GM15510 (cell line): ENCODE results near the gene LIPG.

ENCODE experiments used
- POLR2A ChIP-seq: IDR thresholded peaks from 3 replicates; pipeline ENCODE4 v1.6.1; 2011; ENCODE audit warnings: borderline replicate concordance; ENCODE audit not compliant: insufficient read length; ENCODE audit errors: extremely low read depth

Gene LIPG

DNA sequence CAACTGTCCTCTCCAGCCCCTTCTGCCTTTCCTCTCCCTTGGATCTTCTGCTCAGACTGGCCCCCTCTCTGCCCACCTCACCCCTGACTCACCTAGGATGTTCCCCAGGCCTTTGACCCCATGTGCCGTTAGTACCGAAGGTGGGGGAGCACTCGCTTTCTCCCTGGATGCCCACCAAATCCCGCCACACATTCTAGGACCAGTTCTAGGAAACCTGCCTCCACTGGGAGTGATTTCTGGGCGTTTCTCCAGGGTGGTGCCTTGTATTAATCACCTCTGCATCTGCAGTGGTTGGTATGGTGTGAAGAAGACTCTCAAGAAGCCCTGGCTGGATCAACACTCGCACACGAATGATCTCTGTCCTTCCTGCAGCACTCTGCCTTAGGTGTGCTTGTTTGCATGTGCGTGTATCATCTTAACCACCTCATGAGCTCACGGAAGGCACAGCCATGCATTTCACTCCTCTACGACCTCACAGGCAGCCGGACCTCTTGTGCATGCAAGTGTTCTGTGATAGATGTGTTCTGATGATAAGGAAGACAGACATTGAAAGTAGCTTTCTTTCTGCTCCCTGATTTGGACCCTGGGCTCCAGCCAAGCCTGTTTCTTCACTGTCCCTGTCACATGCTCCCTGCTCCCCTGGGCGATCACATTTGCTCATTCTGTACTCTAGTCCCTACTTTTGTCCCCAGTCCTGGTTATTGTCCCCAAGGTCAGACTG, 69.4 kb downstream of the LIPG start:
- no peak for TF ChIP-seq POLR2A

DNA sequence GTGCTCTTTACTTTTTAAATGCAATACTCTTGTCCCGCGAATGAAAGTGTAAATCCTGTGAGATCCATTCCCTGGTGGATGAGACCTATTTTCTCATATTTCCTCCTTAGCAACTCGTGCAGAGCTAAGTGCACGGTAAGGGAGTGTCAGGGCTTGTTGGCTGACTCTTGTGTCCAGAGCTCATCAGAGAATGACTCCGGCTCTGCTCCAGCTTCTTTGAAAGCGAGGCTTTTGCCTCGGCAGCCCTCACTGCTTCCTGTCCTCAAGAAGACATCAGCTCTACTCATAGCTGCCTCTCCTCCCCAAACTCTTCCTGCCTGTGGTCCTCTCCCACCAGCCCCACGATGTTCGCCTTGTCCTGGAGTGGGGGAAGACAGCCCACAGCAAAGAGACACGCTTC, 70.7 kb downstream of the LIPG start:
- no peak for TF ChIP-seq POLR2A

DNA sequence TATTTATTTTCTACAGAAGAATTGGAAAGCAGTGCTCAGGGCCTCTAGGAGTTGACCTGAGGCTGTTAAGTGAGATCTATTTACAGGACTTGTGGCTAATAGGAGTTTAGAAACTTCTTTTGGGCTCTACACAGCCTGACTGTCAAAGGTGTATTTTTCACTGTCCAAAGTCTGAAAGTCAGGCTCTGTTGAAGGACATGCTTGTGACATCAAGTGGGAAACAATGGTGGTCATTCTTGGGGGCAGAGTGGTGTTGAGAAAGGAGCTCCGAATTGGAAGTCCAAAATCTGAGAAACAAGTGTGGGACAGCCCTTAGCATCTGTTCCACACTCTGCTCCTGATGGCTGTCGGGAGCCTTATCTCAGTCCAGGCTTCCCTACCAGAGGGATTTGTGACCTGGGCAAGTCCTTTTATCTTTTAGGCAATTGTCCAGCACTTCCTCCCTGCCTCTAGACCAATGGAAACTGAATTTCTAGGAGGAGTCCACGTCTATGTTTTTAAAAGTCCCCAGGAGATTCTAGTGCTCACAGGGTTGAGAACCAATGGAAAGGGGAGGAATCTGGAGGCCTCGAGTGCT, 76.4 kb downstream of the LIPG start:
- TF ChIP-seq POLR2A = no peak

DNA sequence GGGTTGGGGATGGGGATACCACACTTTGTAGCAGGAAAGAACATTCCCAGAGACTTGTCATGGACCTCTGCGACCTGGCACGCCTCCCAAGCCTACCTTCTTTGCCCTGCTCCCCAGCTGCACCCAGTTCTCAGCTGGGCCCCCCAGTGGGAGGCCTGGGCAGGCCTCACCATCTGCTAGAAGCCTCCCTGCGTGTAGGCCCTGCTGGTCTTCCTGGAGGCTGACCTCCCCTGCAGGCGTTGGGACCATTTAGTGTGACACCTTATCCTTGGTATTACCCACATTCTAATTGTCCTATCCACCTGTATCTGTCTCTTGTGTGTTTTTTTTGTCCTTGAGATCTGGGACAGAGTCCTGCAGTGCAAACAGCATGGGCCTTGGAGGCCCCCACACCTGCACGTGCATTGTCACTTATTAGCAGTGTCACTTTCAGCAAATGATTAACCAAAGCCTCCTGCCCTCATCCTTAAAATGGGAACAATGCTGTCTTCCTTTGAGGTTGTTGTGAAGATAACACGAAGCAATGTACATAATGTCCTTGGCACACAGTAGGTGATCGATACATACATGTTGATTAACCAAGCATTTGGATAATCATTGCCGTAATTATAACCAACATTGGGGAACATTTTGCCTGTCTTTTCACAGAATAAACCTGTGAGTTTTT, 77.2 kb downstream of the LIPG start:
- no peak for TF ChIP-seq POLR2A

DNA sequence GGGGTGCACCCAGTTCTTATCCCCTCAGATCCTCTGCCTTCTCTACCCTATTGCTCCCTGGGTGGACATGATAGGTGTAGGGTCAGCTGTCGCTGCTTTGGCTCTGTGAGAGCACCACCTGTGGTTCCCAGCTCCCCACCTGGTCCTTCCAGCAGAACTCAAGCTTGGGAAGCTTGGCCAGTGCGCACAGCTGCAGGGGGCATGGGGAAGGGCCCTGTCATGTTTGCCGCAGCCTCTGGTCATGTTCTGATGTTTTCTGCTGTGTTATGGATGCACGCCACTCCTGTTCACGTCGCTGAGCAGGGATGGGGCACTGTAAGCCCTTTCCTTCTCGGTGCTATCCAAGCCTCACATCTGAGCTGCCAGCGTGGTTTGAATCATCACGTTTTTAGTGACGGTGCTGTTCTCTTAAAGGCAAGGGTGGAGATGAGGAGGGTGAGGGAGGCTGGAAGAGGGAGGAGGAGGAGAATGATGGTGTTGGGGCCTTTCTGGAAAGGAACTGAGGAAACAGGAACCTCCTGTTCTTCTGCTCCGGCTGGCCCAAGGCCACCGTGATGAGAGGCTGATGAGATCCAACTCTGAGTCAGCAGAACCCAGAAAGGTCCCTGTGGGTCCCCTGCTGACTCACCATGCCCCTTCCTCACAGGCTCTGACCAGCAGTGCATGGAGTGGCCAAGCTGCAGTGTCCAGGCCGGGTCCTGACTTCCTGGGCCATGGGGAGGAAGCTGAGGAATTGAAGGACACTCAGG, 78.0 kb downstream of the LIPG start:
- TF ChIP-seq POLR2A = no peak

DNA sequence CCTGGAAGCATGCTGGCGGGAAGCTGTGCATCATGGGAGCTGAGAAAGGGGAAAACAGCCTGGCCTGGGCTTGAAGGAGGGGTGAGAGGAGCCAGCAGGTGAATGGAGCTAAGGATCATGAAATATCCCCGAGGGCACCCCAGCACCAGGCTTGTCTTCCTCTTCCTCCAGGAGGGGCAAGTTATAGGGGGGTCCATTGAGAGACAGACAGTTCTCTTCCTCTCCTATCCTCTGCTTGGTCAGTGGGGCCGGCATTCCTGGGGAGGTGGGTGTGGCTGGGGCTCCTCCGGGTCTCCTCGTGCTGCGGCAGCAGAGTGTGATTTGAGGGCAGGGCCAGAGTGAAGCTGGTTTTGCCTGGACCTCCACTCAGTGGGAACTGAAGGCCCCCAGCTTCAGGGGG, 78.9 kb downstream of the LIPG start:
- TF ChIP-seq POLR2A = no peak

DNA sequence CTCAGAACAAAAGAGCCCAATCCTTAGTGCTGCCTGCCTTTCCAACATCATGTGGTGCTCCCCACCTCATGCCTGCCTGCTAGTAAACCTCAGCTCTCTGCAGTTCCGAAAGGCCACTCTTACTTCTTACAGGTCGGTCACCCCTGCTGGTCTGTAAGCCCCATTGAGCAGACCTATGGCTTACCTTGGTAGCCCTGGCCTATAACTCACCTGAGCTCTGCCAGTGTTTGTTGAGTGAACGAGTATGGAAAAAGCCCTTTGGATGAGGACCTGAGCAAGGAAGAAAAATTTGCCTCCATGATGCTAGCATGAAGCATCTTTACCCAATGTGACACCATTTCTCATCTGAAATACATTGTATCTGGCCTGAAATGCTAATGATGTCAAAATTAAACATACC, 83.3 kb downstream of the LIPG start:
- no peak for TF ChIP-seq POLR2A

DNA sequence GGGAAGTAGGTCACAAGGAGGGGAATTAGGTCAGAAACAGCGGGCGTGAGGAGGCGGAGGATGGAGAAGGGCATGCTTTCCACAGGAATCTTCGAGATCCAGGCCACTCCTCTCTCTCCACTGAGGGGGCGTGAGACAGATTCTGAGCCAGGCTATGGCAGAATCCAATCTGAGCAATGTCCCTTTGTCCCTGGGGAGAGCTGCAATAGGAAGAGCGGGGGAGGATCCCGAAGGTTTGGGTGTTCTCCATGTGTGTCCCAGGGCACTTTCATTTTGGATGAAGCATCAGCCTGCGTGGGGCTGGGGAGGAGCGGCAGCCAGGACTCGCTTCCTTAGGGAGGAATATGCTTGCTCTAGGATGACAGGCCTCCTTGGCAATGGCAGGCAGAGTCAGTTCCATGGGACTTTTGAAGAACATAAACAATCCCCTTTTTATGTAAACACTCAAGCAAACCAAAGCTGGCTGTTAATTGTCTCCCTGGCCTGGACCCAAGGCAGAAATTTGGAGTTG, 84.0 kb downstream of the LIPG start:
- no peak for TF ChIP-seq POLR2A

DNA sequence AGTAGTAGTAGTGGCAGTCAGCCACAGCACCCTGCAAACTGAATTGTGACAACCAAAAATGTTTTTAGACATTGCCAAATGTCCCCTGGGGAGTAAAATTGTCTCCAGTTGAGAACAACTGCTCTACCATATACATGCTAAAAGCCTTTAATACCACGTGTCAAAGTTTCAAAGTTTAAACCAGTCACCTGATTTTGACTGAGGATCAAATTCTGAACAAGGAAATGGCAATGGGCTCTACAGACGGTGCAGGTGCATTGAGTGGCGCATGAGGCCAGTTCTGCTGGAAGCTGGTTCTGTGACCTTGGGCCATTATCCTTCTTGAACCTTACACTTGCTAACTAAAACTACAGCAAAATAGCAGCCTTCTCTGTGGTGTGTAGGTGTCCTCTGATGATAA, 85.0 kb downstream of the LIPG start:
- TF ChIP-seq POLR2A = no peak

DNA sequence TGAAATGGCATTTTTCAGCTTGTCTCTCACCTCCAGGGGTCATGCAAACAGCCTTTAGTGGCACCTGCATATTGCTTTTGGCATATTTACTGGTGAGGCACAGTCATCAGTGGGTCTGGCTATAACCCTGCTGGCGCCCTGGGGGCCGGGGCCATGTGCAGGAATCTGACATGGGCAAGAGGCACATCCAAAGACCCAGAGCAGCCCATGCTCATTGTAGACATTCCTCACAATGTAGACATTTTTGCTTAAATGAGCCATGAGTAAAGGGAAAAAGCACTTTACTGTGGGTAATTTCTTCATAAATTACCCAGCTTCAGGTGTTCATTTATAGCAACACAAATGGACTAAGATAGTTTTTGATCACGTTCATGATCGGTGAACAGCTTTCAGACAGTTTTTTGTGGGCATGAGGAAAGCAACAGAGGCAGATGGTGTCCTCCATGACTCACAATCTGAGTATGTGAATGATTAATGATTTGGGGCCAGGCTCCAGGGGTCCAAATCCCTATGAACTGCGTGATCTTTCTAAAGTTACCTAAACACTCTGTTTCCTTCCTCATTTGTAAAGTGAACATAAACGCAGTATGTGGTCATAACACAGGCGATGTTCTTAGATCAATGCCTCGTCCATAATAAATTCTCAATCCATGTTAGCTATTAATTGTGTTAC, 85.8 kb downstream of the LIPG start:
- TF ChIP-seq POLR2A = no peak

DNA sequence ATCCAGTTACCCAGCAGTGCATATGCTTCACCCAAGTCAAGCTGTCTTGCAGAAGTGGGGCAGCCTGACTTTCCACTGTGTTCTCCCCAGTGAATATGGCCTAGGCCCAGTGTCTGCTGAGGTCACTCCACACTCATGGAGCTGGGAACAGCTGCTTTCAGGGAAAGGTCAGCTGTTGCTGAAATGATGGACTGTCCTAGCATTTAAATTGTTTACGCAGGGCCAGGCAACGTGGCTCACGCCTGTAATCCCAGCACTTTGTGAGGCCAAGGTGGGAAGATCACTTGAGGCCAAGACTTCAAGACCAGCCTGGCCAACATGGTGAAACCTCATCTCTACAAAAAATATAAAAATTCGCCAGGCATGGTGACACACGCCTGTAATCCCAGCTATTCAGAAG, 86.5 kb downstream of the LIPG start:
- no peak for TF ChIP-seq POLR2A
